ENCODE data around the gene SPACA1.
"Not testable (repeated sequence)": the region's sequence is repeated elsewhere in the genome, so short reads cannot be mapped to it uniquely, and the experiment has no call there.

The SPACA1 gene, protein sequence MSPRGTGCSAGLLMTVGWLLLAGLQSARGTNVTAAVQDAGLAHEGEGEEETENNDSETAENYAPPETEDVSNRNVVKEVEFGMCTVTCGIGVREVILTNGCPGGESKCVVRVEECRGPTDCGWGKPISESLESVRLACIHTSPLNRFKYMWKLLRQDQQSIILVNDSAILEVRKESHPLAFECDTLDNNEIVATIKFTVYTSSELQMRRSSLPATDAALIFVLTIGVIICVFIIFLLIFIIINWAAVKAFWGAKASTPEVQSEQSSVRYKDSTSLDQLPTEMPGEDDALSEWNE

DNA sequence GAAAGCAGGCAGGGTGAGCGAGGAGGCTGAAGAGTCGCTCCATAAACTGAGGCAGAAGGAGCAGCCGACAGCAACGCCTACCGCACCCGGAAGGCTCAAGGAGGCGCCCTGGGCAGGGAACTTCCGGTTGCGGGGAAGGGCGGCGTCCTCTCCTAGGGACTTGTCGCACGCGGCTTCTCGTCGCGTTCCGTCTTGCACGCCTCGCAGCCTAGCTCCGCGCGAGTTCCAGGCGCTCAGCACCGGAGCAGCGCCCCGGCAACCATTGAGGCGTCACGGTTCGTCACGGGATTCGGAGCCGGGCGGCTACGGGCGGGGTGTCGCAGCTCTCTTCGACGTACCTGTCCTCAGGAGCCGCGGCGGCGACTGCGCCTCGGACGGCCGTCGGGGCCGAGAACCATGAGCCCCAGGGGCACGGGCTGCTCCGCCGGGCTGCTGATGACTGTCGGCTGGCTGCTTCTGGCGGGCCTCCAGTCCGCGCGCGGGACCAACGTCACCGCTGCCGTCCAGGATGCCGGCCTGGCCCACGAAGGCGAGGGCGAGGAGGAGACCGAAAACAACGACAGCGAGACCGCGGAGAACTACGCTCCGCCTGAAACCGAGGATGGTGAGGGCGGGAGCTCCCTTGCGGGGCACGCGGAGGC lies at the start of gene SPACA1:
Gene SPACA1 (plus strand): TSS at position 332 of the 641 bp plus-strand sequence. CDS start 65 bp downstream, at position 397.
- DNase-seq, result no peak

GRCh38 chr6:88000713-88001112 lies 46.9 kb upstream of the SPACA1 start:
- no peak for DNase-seq

GRCh38 chr6:88001279-88001678 lies 46.4 kb upstream of the SPACA1 start:
- not testable (repeated sequence) for DNase-seq

GRCh38 chr6:88004707-88005106 lies 42.9 kb upstream of the SPACA1 start:
- no peak for DNase-seq

GRCh38 chr6:88006557-88006956 lies 41.1 kb upstream of the SPACA1 start:
- DNase-seq, result no peak

GRCh38 chr6:88008411-88008810 lies 39.2 kb upstream of the SPACA1 start:
- no peak for DNase-seq

DNA sequence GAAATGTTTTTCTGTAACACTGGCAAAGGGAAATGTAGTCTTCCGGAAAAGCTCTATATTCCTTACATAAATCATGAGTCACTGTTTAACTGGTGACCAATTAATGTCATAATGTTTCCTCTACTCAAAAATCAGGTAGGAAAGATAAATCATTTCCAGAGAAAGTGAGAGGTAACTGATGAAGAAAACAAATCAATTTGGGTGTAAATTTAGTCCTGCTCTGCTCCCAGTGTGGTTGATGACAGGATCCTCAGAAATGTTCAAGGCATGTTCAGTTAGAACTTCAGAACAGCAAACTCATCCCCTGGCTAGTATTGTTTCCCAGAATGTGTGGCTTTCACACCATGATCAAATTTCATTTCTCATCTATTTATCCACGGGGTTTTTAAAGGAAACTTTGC lies 38.8 kb upstream of the SPACA1 start:
- no peak for DNase-seq

DNA sequence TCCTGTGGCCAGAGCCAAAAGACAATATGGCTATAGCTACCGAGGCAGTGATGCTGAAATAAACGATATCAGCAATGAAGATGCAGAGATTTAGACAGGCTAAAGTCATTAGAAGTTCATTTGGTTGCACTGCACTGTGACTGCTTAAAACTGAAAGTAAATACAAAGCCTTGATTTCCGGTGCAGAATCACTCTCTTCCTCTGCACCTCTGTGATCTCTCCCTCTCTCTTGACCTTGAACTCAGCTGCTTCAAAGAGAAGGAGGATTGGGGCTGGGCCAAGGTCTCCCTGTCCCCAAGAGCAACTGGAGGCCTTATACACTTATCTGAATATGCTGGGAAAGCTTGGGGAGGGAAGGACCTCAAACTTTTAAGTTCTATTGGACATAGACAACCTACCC lies 34.6 kb upstream of the SPACA1 start:
- DNase-seq, result no peak

DNA sequence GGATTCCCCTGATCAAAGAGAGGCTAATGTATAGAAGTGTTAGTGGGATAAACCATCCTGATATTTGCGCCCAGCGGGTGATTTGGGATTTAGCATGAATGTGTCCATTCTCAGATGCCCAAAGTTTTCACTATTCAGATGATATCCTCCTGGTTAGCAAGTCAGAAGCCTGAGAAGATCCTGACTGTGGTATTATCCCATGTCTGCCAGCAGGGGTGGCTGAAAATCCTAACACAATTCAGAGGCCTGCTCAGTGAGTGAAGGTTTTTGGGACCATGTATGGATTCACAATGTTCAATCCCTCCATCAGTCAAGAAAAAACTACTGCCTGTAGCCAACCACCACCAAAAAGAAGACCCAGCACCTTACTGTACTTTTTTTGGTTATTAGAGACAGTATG lies 34.1 kb upstream of the SPACA1 start:
- DNase-seq, result no peak

GRCh38 chr6:88020439-88020838 lies 27.2 kb upstream of the SPACA1 start:
- DNase-seq, result no peak

DNA sequence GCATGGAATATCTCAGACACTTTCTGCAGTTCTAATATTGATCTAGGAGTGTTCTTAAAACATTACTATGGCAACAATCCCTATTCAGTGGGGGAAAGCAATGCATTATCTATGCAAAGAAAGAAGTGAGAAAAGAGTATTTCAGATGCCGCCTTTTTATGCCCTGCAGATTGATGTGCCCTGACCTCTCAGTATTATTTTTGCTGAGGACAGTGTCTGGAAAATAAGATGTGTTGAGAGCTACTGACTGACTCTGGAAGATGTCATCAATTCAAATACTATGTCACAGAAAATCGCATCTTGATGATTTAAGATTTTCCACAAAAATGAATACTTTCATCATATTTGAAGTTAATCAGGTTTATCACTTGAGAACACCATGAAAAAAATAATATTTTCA lies 22.9 kb upstream of the SPACA1 start:
- no peak for DNase-seq

DNA sequence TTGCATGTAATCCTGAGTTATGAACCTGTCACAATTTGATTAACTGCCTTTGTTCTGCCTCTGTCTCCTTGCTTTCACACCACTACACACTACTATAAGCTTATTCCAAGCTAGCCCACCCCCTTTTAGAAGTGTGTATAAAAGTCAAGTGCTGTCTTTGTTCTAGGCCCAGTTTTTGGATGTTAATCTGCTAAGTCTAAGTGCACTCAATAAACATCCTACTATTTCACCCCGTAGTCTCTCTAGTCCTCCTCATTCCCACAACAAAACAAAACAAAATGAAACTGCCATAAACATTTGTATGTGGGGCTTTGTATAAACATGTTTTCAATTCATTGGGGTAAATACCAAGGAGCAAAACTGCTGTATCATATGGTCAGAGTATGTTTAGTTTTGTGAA lies 16.1 kb upstream of the SPACA1 start:
- no peak for DNase-seq

GRCh38 chr6:88044530-88044929 lies 3.1 kb upstream of the SPACA1 start:
- DNase-seq, result no peak

GRCh38 chr6:88045521-88046136 lies 2.0 kb upstream of the SPACA1 start:
- no peak for DNase-seq

DNA sequence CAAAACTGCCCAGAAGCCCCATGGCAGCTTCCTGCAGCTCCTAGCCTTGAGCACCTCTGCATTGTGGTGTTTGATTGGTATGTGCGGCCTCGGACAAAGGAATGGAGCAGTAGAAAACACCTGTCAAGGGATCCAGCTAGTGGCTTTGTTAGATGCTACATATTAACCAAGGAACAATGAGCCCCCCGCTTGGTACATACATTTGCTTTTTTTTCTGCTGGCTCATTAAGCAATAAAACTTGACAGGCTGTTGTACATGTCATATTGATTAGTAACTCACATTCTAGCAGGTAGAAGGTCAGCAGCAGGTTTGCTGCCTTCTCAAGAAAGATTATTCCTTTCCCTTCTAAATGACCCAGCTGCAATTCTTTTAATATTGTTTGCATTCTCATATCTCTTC lies 937 bp downstream of the SPACA1 start:
- DNase-seq, result no peak

GRCh38 chr6:88050140-88050818 lies 2.6 kb downstream of the SPACA1 start:
- DNase-seq, result no peak

- no peak for DNase-seq
Measured at GRCh38 chr6:88059191-88059590, 11.6 kb downstream of the SPACA1 start.

DNA sequence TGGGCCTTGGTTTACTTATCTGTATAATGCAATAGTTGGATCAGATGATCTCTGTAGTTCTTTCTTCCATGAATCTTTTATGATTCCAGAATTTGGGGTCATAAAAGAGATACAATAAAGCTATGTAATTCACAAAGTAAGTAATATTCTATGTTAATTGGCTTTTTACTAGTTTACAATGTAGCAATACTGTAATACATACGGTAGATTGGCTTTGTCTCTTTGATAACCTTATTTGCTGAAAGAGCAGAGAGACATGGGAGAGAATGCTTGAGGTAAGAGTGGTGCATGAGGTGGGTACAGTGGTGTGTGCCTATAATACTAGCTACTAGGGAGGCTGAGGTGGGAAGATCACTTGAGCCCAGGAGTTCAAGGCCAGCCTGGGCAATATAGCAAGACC lies 14.7 kb downstream of the SPACA1 start:
- DNase-seq, result no peak

- DNase-seq, result no peak
Measured at GRCh38 chr6:88072462-88072861, 24.8 kb downstream of the SPACA1 start.

- DNase-seq, result no peak
Measured at GRCh38 chr6:88074791-88075190, 27.1 kb downstream of the SPACA1 start.

GRCh38 chr6:88077305-88077704 lies 29.7 kb downstream of the SPACA1 start:
- DNase-seq, result no peak

DNA sequence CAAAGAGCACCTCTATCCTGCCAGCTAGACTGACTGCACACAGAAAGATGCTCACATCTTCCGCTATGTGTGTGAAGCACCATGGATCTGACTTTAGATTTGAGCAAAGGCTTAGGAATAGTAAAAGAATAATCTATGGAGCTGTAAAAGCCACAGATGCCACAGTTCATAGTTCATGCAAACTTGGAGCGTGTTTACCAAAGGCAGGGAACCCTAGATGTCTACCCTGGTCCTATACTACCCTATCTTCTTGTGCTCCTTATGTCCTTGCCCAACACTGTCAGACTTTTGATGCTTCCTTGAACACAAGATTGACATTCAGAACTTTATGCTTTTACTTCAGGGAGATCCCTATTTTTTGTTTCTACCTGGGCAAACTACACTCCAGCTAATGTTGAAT lies 39.2 kb downstream of the SPACA1 start:
- no peak for DNase-seq

DNA sequence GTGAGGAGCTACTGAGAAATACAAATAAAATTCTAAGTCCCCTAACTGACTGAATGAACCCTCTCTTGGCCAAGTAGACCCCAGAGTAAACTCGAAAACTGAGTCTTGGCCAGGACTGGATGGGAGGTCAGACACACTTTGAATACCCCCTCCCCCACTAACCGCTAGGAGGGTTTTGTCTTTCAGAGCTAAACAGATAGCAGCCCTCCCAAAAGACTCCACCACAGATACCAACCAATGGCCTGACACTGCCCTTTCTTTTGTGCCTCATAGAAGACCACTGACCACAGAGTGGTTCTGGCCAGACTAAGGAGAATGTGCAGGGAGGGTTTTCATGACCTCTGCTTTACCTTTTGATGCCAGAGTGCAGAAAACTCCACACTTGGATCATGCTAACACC lies 42.1 kb downstream of the SPACA1 start:
- no peak for DNase-seq
